Kidney capillary endothelial cell (primary cell): Measurements from ENCODE around the gene ADAMTS2.

Experiments
- DNase-seq: peaks from one replicate; pipeline ENCODE4 v3.0.0-alpha.2; 2018; ENCODE audit warnings: low spot score

ADAMTS2 gene

DNA sequence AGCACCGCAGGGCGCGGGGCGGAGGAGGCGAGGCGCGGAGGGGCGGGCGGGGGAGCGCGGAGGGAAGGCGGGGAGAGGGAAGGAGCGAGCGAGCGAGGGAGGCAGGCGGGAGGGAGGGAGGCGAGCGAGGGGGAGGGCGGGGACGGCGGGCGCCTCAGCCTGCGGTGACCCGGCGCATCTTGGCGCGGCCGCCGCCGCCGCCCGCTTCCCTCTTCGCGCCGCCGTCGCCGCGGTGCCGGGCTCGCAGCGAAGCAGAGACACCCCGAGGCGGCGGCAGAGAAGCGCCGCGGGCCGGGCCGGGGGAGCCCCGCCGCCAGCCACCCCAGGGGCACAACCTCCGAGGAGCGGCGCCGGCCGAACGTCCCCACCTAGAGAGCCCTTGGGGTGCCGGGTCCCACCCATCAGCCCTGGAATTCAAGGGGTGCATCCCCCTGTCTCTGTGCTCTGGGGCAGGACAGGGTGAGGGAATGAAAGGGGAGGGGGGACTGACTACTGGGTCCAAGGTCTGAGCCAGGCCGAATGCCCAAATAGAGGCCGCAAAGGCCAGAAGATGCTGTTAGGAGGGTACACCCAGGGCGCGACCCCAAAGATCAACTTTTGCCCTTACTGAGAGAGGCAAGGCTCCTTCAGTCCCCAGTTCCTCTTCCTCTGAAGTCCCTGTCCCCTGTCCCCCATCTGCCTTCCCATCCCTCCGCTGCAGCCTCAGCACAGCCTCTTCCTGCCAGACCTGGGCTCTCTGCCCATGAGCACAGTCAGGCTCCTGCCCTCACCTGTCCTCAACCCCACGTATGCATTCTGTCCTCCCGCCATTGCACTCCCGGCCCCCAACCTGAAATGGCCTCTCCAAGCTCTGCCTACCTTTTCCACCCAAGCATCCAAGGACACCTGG lies at the start of gene ADAMTS2:
Gene ADAMTS2 (minus strand): TSS at position 29 of the 889 bp plus-strand sequence. CDS start 133 bp downstream, outside the sequence.
- no peak for DNase-seq

DNA sequence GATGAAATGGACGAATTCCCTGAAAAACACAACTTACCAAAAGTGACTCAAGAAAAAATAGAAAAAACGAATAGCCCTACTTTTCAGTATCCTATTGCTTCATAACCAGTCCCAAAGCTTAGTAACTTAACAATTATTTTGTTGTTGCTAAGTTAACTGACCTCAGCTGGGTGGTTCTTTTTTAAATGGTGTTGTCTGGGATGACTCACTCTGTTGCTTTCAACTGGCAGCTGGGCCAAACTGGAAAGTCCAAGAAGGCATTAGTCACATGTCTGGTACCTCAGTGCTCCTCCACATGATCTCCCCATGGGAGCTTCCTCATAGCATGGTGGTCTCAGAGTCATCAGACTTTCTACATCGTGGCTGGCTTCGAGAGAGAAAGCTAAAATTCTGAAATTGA lies 47.8 kb upstream of the ADAMTS2 start:
- DNase-seq, result peak; percentile 8

- no peak for DNase-seq
Observed at GRCh38 chr5:179387151-179388110, 42.2 kb upstream of the ADAMTS2 start.

DNA sequence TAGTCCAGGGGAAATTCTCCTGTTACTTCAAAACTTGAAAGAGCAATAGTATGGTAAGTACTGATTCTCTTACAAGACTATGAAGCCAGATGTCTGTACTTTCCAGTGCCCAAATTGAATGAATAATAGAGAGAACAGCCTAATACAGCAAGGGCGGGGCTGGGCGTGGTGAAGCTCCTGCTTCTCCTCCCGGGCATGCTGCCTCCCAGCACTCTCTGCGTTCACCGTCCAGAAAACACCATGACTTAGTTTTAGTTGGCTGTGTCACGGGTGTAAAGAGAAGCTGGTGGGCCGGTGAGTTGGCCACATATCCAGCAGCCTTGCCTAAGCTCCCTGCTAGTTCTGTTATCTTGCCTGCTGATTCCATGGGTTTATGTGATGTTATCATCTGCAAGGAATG lies 40.7 kb upstream of the ADAMTS2 start:
- DNase-seq, result no peak

DNA sequence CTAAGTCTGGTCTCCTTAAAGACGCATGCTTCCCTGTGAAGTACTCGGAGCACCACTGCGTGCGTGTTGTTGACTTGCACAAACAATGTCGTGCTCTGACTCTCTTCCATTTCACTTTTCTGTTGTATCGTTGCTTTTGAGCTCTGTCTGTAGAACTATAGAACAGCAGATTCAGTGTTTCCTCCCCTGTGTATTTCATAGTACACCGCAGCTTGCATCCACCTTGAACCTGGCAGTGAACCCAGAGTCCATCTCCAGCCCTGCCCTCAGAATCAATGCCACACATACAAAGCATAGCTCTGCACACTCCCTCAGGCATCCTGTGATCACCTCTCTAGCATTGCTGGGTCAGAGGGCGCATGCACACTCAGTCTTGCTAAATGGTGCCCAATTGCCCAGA lies 37.2 kb upstream of the ADAMTS2 start:
- DNase-seq, result no peak

GRCh38 chr5:179381691-179382090 lies 36.4 kb upstream of the ADAMTS2 start:
- no peak for DNase-seq

GRCh38 chr5:179380211-179381035 lies 35.2 kb upstream of the ADAMTS2 start:
- no peak for DNase-seq

DNA sequence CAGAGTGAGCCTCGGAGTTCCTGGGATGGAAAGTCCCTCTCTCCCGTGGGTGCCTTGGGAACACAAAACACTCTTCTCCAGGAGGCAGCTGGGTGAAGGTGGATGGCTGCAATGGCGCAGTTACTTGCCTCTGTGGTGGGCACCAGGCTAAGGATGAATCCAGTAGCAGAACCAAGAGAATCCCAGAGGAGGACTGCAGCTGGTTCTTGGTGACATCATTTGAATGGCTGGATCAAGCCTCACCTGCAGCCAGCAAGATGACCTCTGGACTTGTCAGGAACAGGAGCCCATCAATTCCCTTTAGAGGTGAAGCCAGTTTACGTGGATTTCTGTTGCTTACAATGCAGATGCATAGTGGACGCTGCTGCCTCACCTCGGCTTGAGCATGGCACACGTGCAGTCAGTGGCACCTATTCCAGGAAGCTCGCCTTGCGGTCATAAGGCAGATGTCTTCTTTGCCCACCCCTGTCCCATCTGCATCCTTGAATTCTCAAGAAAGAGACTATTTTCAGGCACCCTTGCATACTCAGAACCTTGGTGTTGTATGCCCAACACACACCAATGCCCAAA lies 34.1 kb upstream of the ADAMTS2 start:
- DNase-seq, result no peak

- no peak for DNase-seq
Observed at GRCh38 chr5:179378441-179379271, 33.4 kb upstream of the ADAMTS2 start.

- DNase-seq, result no peak
Observed at GRCh38 chr5:179378116-179378440, 32.8 kb upstream of the ADAMTS2 start.

DNA sequence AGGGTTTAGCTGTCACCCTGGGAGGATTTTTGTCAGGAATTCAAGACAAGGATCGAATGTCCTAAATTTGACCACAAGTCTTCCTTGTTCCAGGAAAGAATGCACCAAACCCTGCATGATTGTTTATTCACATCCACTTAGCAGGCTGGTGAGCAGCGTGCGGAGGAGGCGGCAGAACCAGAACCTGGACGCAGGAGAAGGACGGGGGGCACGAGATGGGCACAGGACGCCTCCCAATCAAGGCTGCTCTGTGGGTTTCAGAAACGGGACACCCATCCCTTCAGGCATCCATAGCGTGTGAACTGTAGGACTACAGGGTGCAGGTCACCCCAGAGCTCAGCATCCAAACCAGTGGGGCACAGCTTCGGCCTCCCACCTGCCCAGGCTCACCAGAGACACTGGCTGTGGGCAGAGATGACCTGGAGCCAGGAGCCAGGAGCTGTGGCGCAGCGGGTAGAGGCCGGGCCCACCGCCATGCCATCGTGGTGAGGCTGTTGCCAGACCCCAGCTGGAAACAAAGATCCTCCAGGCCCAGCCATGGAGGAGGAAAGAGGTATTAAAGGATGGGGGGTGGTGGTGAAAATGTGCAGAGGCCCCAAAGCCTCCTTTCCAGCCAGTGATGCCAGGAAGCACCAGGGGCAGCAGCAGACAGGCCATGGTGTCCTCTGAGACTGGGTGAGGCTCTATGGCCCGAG lies 32.3 kb upstream of the ADAMTS2 start:
- no peak for DNase-seq

- no peak for DNase-seq
Observed at GRCh38 chr5:179376701-179377420, 31.6 kb upstream of the ADAMTS2 start.

GRCh38 chr5:179375831-179376365 lies 30.6 kb upstream of the ADAMTS2 start:
- no peak for DNase-seq

DNA sequence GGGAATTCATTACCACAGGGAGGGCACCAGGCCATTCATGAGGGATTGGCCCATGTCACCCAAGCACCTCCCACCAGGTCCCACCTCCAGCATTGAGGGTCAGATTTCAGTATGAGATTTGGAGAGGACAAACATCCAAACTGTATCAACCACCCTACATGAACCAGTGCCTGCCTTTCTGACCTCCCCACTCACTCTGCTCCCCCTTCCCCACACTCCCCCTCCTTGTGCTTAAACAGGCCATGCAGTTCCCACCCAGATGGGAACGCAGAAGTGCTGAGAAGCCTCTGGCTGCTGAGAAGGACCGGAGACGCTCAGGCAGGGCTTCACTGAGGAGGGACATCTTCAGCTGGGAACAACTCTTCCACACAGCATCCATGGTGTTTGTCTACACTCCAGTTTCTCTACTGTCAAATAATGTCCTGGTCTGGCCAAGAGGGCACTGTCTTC lies 30.0 kb upstream of the ADAMTS2 start:
- DNase-seq, result no peak

GRCh38 chr5:179374506-179375235 lies 29.4 kb upstream of the ADAMTS2 start:
- DNase-seq, result no peak

DNA sequence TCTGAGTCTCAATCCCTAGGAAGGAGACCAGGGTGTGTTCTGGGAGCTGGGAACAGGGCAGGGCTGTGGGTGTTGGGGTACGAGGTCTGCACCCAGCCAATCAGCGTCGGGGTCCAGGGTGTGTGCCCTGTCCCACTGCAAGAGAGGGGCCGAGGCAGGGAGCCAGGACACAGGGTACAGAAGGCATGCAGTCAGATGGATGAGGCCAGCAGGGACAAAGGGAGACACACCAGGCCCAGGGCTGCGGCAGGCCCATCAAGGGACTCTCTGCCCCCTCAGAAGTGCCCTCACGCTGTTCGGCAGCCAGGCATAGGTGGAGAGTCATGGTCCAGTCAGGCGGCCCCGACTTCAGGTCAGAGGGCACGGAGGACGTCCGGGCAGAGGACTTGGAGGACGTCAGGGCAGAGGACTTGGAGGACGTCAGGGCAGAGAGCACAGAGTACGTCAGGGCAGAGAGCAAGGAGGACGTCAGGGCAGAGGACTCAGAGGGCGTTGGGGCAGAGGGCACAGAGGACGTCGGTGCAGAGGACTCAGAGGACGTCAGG lies 28.8 kb upstream of the ADAMTS2 start:
- no peak for DNase-seq

- no peak for DNase-seq
Observed at GRCh38 chr5:179373101-179373934, 28.1 kb upstream of the ADAMTS2 start.
